Stimulated activated CD4-positive, alpha-beta T cell treated with anti-CD3 and anti-CD28 coated beads, Interleukin-1b, Interleukin-23, amount 100 ng/mL, for 48 hours (primary cell): ENCODE results near the gene IFT88.
"Not testable (repeated sequence)": the region's sequence is repeated elsewhere in the genome, so short reads cannot be mapped to it uniquely, and the experiment has no call there.

Experiments
- DNase-seq: peaks from one replicate; pipeline ENCODE4 v3.0.0-alpha.2; 2020

Gene IFT88

DNA sequence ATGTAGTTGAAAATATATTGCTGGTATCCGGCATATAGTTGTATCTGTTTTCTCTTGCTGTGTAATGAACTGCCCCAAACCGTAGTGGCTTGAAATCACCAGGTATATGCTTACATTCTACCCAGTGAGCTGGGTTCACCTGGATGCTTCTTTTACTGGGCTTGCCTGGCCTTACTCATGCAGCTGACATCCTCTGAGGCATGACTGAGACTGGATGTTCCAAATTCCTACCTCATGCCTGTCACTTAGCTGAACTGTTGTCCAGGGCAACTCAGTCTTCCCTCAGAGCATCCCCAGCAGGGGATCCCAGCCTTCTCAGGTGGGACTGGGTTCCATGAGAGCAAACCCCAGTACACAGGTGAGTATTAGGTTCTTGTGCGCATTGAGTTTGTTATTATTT lies 66.8 kb downstream of the IFT88 start:
- no peak for DNase-seq

DNA sequence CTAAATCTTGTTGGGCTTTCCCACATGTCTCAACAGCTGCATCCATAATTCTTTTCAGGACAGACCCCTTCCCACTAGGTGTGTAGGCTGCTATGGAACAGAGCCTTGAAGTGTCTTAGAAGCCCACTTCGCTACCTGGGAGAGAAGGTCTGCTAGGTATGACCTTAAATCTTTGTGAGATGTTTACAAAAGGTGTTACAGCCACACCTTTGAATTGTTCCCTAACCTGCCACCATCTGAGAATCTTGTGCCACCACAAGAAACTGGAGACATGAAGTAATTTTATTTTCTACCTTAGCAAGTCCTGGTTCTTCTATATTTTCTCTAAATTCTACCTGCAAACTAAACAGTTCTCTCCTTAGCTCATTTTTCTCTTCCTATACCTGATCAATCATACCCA lies 69.1 kb downstream of the IFT88 start:
- no peak for DNase-seq

DNA sequence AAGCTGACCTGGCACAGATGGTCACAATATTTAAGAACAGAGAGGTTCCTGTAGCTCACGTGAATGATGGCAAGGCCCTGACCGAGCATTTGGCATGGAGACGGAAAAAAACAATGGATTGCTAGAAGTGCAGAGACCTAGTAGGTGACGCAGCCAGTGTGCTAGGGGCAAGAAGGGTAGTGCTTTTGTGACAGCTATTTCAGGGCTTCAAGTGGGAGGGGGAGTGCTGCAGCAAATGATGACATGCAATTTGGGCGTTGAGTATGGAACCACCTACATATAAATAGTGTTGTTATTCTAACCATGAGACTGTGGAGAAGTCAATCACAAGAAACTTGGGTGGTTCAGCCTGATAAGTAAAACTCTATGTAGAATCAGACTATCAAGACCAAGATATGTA lies 70.9 kb downstream of the IFT88 start:
- no peak for DNase-seq

DNA sequence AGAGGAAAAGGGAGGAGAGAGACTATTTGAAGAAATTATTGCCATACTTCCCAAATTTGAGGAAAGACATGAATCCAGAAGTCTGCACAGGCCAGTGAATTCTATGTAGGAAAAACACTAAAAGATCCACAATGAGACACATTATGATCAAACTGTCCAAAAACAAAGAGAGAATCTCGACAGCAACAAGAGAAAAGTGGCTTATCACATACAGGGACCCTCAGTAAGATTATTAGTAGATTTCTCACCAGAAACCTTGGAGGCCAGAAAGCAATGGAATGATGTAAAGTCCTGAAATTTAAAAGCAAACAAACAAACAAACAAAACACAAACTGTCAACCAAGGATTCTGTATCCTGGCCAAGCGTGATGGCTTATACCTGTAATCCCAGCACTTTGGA lies 80.8 kb downstream of the IFT88 start:
- DNase-seq, result no peak

DNA sequence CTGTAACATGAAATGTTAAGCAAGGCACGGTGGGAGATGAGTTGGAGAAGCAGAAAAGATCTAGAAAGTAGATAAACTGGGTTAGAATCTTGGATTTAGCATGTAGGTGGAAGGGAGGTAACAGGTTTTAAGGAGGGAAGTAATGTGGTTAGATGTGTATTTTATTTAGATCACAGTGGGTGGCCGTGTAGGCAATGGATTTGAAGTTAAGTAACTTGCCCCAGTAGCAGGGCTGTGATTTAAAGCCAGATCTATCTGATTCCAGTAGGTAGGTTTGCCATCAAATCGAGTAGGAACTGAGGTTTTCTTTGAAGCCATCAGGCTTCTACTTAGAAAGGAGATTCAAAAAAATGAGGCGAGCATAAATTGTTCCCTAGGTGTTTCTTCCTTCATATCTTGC lies 86.0 kb downstream of the IFT88 start:
- no peak for DNase-seq

DNA sequence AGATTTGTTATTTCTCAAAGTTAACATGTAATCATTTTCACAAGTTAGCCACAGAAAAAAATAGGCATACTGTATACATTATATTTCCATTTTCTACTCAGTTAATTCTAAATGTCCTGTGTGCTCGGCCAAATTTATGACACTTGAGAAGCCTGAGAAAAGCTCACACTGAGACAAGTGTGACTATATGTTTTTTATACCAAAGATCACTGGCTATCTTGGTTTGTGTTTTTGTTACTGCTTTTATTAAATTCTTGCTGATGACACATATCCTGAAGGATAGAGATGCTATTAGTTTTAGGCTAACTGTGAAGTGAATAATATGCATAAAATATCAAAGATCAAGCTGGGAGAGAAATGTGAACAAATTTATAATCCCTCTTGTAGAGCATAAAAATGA lies 87.2 kb downstream of the IFT88 start:
- no peak for DNase-seq

DNA sequence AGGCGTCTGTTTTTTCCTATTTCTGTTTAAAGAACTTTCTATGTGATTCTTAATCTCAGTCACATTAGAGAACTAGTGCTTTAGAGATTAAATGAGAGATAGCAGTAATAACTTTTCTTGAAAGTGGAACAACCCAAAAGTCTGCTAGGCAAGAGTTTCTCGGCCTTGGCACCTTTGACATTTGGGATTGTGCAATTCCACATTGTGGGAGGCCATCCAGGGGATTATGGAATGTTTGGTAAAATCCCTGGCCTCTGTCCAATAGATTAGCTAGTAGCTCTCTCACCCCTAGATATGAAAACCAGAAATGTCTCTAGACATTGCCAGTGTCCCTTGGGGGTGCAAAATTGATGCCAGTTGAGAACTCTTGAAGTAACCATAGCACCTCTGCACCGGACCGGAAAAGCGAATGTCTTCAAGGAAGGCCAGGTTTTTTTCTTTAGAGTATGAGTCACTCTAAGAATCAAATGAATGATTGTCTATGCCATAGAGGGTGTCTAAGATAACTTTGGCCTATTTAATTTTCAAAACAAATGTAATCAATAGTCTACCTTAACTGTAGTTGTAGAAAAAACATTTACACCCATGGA lies 91.6 kb downstream of the IFT88 start:
- no peak for DNase-seq

DNA sequence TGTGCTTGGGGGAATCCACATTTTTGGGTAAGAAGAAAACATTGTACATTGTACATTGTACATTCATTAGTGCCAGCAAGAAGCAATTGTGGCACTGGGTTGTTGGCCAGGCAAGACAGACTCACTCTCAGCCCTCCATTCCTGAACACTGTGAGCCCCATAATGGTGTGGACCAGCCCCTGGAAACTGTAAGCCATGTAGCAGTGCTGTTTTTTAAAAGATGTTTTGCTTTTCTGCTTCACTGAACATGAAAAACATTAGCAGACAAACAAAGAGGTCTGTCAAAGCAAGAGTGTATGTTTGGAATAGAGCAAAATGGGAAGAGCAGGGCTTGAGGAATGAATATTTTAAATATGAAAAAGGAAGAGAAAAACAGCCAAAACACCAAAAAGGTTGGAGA lies 97.4 kb downstream of the IFT88 start:
- DNase-seq, result no peak

DNA sequence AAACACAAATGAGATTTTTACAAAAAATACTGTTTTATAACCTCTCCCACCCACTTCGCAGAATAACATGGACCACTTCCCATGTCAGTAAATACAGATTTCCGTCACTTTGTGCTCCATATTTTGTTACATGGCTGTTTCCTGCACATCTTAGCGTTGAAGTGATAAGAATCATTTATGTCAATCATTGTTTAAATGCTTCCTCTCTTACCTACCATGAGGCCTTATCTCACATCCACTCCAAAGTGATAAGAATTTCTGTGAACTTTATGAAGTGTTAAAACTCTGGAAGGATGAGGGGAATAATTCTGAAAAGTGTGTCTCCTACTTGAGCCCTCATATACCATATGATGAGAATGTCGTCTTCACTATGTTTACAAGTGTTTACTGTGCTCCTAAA lies 100.0 kb downstream of the IFT88 start:
- no peak for DNase-seq

DNA sequence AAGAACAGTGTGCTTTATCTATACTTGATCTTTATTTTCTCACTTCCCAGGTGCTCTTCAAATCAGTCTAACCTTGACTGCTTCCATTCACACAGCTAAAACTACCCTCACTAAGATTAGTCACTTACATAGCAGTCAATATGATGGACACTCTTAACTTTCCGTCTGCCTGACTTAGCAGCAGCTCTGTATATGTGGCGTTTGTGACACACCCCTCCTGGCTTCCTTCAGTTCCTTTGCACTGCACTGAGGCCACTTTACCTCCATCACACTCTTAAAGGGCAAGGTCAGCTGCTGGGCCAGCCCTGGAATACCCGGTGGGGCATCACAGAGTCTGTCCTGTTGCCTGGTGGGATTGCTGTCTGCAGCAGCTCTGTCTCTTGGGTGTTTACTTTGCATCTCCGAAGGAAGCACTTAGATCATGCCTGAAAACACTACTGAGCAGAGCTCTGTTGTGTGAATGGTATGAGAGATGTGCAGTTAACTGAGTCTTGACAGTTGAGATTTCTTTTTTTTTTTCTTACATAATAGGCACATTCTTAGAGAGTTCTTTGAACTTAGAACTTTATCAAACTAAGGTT lies 101.0 kb downstream of the IFT88 start:
- DNase-seq, result no peak

DNA sequence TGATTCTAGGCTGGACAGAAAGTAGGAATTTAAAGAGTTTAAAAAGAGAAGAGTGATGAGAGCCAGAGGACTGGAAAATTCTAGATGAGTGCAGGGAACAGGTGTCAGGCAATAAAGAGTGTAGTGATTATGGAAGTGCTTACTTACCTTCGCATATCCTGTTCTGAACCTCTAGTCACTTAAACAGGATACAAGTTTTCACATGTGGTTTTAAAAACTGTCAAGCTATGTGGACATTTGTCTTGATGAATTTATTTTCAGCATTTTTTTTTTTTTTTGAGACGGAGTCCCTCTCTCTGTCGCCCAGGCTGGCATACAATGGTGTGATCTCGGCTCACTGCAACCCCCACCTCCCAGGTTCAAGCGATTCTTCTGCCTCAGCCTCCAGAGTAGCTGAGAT lies 102.2 kb downstream of the IFT88 start:
- no peak for DNase-seq

DNA sequence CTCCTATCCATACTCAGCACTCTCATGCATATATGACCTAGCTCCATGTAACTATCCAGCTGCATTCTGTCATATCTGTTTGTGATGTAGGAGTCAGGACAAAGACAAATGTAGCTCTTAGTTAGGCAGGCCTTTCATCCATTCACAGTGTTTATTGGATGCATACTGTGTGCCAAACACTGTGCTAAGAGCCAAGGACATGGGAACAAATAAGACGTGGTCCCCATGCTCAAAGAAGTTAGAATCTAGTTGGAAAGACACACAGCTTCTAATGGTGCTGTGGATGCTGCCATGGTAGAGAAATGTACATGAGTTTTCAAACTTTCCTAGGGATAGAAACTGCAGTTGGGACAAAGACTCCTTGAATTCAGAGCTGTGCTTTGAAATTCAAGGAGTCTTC lies 104.8 kb downstream of the IFT88 start:
- no peak for DNase-seq

DNA sequence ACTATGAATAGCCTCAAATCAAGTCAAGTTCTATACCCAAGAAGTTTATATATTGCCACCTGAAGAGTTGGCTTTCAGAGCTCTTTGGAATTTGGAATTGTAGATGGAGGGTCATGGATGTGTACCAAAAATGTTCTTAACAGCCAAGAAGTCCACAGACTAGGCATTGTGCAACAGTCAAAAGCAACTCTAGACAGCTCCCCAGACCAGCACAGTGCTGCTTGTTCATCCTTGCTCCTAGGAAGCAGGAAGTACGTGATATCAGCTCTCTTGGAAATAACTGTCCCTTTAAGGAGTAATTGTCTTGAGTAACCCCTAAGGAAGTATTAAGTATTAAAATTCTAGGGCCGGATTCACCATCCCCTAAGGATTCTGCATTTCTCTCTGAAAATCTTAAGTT lies 105.8 kb downstream of the IFT88 start:
- no peak for DNase-seq

DNA sequence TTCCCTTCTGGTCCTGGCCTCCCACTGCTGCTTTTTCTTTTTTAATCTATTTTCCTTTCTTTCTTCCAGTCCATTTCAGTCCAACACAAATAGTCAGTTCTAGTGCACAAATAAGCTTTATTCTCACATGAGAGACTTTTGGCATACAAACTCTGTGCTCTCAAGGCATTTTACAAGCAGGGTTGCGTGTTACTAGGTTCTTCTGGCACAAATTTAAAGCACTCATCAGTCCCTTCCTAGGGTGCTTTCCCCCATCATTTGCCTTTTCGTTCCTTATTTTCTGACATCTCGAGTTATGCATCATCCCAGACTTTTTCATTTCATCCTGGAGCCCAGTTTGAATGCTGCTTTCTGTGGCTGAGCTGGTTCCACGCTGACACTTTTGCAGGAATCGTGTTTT lies 106.8 kb downstream of the IFT88 start:
- DNase-seq, result no peak

DNA sequence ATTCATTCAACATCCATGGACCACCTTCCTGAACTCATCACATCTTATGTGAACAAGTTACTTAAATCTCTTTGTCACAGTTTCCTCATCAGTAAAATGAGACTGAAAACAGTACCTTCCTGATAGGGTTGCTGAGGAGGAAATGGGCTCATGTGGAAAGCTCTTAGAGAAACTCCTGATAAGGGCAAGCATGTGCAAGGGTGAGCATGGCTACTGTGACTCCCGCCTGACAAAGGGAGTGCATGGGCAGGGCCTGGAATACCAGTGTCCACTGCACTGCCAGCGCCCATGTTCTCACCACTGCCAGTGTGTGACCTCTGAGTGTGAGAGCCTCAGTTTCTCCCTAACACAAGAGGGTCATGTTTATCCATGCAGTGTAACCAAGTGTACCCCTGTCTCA lies 109.3 kb downstream of the IFT88 start:
- no peak for DNase-seq

DNA sequence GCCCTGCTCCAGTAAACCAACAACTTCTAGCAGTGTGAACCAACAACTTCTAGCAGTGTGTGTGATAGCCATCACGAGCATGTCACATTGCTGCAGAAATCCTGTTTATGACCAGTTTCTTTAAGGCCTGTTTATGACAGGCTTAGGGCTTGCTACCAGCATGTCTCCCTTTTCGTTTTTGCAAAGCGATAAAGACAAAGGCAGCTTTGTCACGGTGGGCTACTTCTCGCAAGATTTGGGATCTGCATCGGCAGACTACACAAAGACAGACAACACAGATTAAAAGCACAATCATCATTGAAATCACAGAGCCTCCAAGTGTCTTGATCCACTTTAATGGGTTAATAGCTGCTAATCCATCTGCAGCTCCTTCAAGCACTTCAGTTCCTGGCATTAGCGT lies 111.6 kb downstream of the IFT88 start:
- DNase-seq, result not testable (repeated sequence)

DNA sequence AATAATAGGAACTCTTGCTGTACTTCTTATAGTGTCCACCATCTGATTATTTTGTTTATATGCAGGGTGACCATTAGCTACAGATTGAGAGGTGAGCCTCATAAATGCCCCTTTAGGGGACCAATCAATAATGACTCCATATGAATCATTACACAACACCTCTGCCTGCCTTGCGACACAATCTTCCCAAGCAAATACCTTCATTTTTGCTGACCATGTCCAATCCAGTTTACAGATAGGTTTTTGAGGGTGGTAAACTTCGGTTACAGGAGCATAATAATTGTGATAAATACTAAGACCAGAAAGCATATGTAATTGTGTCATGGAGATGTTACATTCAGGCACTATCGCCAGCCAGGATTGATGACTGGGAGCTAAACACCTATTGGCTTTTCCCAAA lies 112.9 kb downstream of the IFT88 start:
- DNase-seq, result no peak

DNA sequence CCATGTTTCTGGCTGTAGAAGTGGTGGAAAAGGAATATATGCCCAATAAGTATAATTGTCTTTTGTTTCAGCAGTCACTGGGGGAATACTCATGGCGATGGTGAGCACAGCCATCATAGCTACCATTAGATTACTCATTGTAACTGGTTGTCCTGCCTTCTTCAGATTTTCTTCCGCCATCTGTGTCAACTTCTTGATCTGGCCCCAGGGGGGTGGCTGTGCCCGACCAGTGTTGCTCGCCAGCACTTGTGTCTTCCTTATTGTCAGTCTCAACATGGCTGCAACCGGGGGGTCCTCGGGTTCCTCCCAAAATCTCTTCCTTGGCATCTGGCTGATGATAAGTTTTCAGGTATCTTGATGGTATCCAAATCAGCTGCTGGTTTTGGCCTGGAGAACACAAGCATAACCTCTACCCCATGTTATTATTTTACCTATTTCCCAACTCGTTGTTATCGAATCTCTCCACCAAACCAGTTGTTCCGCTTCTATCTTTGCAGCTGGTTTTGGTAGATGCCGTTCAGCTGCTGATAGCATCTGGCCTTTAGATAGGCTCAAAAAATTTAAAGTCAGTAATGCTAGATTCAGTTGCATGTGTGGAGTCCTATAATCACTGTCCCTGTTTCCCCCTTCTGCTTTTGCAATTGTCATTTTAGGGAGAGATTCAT lies 113.6 kb downstream of the IFT88 start:
- DNase-seq, result no peak

DNA sequence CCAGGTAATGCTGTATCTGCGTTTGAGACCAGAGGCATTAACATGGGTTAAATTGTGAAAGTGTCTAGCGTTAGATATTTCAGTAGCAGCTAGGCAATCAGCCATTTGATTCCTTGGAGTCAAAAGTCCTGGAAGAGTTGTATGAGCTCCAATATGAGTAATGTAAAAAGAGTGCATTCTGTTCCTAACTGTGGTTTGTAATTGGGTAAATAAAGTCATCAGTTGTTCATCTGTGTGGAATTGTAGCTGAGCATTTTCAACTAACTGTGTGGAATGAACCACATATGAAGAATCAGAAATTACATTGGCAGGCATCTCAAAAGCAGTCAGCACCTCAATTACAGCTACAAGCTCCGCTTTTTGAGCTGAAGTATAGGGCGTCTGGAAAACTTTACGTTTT lies 114.5 kb downstream of the IFT88 start:
- not testable (repeated sequence) for DNase-seq

DNA sequence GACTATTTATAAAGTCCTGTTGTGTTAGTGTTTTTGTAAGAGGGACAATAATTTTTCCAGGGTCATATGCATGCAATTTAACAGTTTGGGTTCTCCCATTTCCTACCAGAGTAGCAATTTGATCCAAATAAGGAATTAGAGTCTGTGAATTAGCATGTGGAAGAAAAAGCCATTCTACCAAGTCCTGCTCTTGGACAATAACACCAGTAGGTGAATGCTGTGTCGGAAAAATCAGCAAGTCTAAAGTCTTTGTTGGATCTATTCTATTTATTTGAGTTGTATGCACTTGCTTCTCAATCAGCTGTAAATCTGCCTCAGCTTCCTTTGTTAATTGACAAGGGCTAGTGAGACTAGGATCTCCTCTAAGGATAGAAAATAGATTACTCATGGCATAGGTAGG lies 115.1 kb downstream of the IFT88 start:
- DNase-seq, result no peak

DNA sequence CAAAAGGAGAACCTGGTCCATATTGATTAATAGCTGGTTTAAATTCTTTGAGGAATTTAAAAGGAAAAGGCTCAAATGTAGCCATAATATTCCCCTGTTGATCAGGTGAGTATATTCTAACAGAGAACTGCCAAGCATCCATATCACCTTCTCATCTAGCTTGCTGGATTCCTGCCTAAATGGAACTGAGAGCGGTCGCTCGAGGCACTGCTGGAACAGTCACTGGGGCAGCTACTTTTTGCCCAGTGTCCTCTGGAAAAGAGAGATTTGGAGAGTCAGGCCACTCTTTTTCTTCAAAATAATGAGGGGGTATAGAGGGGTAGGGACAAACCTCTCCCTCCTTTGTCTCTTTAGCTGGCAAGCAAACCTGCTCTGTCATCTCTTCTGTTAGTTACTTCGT lies 117.1 kb downstream of the IFT88 start:
- DNase-seq, result no peak

DNA sequence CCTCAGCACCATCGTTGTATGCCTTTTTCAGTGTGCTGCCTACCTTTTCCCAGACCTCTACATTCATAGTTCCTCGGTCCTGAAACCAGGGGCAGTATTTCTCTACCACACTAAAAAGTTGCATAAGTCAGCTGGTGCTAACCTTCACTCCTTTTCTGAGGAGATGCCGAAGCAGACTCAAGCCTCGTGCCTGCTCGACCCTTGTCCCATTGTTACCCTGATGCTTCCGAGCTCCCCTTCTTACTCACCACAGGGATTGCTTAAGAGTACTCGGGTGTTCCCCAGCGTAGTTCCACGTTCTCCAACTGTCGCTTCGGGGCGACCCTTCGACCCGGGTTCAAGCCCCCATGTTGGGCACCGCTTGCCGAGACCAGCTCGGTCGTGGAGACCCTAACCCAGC lies 117.6 kb downstream of the IFT88 start:
- no peak for DNase-seq

DNA sequence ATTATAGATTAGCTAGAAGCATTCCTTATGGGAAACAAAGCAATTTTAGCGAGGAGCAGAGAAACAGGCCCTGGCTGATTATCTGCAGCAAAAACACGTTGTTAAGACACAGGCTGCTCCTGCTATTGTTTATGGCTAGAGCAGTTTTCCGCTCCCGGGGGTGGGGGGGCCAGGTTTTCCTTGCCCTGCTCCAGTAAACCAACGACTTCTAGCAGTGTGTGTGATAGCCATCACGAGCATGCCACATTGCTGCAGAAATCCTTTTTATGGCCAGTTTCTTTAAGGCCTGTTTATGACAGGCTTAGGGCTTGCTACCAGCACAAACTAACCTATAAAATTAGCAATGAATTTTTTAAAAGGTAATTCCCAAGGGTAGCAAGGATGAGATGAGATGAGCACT lies 118.1 kb downstream of the IFT88 start:
- no peak for DNase-seq

DNA sequence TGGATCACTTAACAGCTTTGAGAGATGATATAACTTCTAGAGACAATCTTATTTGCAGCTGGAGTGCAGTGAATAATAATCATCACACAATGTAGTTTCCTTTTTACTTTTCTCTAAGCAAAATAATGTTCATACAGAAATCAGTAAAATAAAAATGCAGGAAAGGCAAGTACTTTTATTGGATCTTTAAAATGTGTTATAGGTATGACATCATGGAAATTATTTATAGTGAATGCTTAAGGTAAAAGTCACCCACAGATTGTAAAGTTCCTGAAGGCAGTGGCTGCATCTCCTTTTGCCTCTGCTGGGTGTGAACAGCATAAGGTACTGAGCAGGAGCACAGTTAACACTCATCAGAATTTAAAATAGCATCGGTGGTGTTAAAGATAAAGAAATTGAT lies 119.2 kb downstream of the IFT88 start:
- DNase-seq, result no peak
